ENCODE results near the gene CATSPERZ.
A peak's percentile ranks its signal among the peaks of the same experiment; 100 is the strongest.

Gene CATSPERZ

GRCh38 chr11:64264371-64264852 lies 35.7 kb upstream of the CATSPERZ start:
- DNase-seq = no peak

GRCh38 chr11:64265176-64266160 lies 34.7 kb upstream of the CATSPERZ start:
- no peak for DNase-seq

GRCh38 chr11:64266339-64266738 lies 33.8 kb upstream of the CATSPERZ start:
- DNase-seq = no peak

GRCh38 chr11:64267207-64267945 lies 32.8 kb upstream of the CATSPERZ start:
- no peak for DNase-seq

- DNase-seq = no peak
Observed at GRCh38 chr11:64268025-64268892, 31.9 kb upstream of the CATSPERZ start.

GRCh38 chr11:64268893-64269539 lies 31.1 kb upstream of the CATSPERZ start:
- DNase-seq = no peak

- DNase-seq = peak; percentile 99
Observed at GRCh38 chr11:64269540-64270220, 30.5 kb upstream of the CATSPERZ start.

GRCh38 chr11:64275031-64275800 lies 24.9 kb upstream of the CATSPERZ start:
- no peak for DNase-seq

GRCh38 chr11:64275841-64276240 lies 24.3 kb upstream of the CATSPERZ start:
- DNase-seq = no peak

- DNase-seq = no peak
Observed at GRCh38 chr11:64276653-64277431, 23.3 kb upstream of the CATSPERZ start.

- DNase-seq = no peak
Observed at GRCh38 chr11:64278576-64279190, 21.5 kb upstream of the CATSPERZ start.

GRCh38 chr11:64281957-64282770 lies 18.0 kb upstream of the CATSPERZ start:
- DNase-seq = no peak

- no peak for DNase-seq
Observed at GRCh38 chr11:64283092-64283491, 17.1 kb upstream of the CATSPERZ start.

- peak; percentile 96 for DNase-seq
Observed at GRCh38 chr11:64284048-64284961, 15.9 kb upstream of the CATSPERZ start, which contains the start of gene BAD. BAD (minus strand) TSS chr11:64284665; CDS start chr11:64284368, 297 bp downstream.

- peak; percentile 87 for DNase-seq
Observed at GRCh38 chr11:64284962-64285884, 14.9 kb upstream of the CATSPERZ start, which contains the start of gene GPR137. GPR137 (plus strand) TSS chr11:64285848; CDS start chr11:64286525, 677 bp downstream.
